GM19193 (cell line): Measurements from ENCODE around the gene MAEL.

Source experiments
- POLR2A ChIP-seq: IDR thresholded peaks from 4 replicates; pipeline ENCODE4 v1.6.1; 2011; ENCODE audit not compliant: insufficient read depth, insufficient read length; ENCODE audit errors: extremely low read depth

The MAEL gene

DNA sequence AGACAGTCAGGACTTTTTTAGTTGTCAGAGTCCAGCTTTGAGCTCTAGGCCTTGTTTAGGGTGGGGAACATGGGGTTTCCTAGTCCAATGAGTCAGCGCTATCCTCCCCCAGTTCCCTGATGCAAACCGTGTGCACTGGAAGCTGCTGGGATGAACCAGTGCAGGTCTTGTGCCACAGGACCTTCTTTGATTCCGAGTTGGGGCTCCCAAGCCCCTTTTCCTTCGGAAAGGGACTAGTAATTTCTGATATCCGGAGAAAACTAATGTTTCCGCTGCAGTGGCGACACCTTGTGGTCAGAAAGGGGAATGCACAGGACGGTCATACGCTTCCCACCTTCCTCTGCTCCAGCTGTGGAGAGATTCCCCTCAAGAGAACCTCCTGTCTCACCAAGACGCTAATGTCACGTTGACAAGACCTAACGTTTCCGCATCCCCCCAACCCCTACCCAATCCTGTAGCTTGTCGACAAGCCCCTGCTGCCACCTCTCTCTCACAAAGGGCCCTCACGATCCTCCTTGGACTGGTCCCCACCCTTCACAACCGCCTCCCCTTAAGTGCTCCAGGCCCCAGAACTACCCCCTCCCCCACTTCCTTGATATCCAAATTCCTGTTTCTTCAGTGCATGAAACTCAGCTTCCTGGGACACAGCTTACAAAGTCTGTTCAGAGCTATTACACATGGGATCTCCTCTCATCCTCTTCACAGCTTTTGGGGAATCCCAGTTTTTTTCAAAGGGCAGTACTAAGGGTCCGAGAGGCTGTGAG is 70.1 kb downstream of the MAEL start:
- no peak for TF ChIP-seq POLR2A

DNA sequence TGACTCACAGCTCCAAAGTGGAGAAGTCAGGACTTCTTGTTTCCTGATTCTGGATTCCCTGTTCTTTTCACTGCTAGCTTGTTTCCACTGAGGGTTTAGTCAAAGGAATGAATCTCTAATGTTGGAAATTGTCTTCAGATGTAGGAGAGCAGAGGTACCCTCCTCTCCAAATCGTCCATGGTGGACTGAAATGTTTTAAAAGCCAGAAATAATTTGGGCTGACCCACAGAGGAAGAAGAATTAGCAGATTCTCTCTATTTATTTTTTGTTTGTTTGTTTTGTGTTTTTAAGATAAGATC is 70.7 kb downstream of the MAEL start:
- TF ChIP-seq POLR2A = no peak

DNA sequence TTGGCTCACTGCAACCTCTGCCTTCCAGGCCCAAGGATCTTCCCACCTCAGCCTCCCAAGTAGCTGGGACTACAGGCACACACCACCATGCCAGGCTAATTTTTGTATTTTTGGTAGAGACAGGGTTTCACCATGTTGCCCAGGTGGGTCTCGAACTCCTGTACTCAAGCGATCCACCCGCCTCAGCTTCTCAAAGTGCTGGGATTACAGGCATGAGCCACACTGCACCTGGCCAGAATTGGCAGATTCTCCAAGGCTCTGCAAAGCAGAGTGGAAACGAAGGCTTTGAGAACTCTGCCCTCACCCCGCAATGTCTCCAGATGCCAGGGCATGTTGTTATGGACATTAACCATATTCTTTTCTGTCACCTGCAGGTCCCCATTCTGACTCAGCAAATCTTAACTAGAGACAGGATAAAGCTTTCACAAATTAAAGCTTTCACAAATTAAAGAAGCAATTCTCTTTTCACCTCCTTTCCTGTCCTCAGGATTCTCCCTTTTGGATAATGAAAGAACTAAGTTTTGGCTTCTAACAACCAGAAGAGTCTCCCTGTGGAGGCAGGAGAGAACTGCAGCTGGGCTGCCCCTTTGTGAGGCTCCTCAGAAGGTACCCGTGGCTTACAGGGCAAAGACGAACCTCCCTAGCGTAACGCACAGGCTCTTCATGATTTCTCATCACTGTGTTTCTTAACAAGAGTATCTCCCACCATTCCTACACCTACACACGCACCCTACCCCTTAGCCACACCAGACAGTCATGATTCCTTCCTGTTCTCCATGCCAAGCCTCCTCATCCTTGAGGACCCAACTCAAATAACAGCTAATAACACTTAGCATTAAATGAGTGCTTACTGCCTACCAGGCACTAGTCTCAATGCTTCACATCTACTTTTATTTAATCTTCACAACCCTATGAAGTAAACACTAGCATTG is 71.3 kb downstream of the MAEL start:
- no peak for TF ChIP-seq POLR2A

DNA sequence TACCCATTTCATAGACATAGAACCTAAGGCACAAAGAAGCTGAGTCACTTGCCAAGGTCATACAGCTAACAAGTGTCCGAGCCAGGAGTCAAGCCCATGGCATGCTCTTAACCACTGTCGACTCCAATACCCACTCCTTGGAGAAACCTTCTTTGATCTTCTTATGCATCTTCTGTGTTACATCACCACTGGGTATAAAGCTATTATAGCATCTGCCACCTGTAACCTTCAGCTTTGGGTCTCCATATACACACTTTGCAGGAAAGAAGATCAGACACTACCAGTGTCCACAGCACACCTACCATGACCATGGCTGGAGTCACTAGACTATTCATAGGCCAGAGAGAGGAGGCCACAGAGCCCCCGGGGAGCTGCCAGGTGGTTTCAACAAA is 72.0 kb downstream of the MAEL start:
- no peak for TF ChIP-seq POLR2A

DNA sequence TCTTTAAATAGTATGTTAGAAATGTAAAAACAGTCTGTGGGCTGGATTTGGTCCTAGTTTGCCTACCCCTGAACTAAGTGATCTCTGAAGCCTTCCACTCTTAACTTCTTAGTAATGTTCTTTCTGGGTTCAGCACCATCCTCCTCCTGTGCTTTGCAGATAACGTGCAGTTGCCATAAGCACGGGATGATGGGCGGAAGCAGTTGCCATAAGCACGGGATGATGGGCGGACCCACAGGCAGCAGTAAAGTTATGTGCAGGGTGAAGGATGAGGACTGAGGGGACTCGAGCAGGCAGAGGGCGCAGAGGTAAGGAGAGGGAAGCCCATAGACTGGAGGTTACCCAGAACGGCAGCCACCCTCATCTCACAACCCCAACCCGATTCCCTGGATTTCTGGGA is 75.5 kb downstream of the MAEL start:
- no peak for TF ChIP-seq POLR2A

DNA sequence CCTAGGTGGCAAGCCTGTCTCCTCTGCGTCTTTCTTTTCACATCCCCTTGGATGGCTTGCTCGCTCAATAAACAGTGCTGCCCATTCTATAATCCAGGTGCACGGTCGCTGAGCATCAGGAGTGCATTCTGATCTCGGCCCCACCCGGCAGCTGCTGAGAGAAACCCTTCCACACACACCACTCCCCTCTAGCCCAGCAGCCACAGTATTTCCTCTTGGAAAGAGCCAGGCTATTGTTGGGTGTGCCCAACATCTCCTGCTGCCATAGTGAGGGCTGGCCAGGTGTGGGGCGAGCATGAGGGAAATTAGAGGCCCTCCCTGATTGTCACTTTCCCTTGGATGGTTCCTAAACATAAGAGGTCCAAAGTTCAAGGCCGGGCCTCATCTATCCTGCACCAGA is 76.4 kb downstream of the MAEL start:
- TF ChIP-seq POLR2A = no peak

DNA sequence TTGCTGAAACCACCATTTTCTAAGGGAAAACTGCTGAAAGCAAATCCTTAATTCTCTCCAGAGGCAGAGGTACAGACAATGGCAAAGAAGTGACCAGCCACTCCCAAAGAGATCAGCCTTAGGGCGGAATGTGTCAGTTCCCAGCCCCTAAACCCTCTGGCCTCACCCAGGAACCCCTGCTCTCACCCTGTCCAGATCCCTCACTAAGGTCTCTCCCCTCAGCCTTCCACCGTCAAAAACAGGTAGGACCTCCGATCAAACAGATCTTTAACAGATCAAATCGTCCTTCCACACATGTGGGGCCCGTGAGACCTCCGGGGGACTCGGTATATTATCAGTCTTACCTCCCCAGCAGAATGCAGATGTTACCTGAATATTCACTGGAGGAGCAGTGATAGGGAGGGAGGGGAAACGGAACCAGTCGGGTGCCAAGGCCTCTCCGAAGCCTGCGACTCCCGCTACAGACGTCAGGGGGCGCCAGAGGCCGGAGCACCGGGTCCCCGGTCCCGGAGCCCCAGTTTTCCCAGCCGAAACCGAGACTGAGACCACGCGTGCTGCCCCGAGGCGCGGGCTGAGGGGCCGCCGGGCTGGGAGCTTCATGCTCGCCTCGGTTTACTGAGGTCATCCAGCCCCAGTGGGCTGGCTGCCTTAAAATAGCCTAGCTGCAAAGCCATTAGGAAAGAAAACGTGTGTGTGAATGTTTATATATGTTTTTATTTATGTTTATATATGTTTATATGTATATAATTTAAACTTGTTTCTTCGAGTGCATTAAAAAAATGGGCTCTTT is 77.4 kb downstream of the MAEL start:
- no peak for TF ChIP-seq POLR2A

DNA sequence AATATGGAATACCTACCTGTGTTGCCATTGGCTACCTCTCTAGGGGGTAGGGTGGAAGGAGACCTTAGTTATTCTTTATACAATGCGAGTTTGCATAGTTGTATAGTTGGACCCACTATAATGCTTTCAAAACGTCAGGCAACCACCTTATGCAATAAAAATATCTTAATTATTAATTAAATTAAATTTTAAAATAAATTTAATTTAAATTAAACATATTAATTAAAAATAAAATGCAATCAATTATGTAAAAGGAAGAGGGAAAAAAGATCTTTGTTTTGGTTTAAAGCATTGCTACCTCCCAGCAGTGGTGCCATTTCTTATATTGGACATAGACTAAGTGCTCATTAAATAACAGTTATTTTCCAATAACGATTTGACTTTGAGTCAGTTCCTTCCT is 78.8 kb downstream of the MAEL start:
- TF ChIP-seq POLR2A = no peak

DNA sequence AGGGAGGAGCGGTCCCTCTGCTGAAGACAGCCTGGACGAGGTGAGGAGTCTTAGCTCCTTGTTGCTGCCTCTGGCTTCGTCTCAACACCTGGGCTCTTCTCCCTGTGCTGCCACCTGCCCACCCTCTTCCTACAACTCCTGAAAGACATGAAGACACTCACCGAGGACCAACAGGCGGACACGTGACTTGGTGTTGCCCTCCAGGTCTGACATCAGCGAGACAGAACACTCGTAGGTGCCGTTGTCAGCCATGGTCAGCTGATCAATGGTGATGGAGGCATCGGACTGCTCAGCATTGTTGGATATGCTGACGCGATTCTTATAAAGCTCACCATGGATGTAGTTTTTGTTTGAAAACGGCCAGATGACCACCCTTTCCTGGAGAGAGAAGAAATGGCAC is 79.7 kb downstream of the MAEL start:
- no peak for TF ChIP-seq POLR2A

DNA sequence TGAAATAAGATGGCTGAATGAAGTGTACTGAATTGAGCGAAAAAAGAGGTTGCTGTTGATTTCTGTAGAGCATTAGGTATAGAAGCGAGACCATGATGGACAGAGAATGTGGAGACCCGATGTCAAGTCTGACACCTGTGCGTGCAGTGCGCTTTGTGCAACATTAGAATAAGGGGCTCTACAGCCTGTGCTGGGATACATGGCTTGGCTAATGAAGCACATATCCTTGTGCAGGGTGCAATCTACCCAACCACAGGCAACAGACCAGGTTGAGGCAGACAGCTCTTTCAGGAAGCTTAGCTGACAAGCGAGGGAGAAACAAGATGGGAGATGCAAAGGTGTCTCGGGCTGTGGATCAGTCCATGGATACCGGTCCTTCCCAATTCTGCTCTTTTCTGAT is 82.2 kb downstream of the MAEL start:
- TF ChIP-seq POLR2A = no peak
